A673 (cell line): Measurements from ENCODE around the gene WDR26.

ENCODE experiments used
- EZH2 ChIP-seq: fragments of 200-600 bp; sonication (generic); IDR thresholded peaks from 2 replicates; pipeline ENCODE4 v1.6.1; 2017; ENCODE audit warnings: borderline replicate concordance, low read depth, mild to moderate bottlenecking, mixed read lengths, antibody characterized with exemption, low read length; ENCODE audit not compliant: poor library complexity, severe bottlenecking
- TF ChIP-seq, protein P1 (sequence below): fragments of 300-800, 200-600 bp; sonication (generic); conservative IDR thresholded peaks from 2 replicates; pipeline ENCODE4 v1.5.1; 2017; ENCODE audit warnings: low read depth, mild to moderate bottlenecking, antibody characterized with exemption, low read length, moderate library complexity, mixed read lengths

DNA sequence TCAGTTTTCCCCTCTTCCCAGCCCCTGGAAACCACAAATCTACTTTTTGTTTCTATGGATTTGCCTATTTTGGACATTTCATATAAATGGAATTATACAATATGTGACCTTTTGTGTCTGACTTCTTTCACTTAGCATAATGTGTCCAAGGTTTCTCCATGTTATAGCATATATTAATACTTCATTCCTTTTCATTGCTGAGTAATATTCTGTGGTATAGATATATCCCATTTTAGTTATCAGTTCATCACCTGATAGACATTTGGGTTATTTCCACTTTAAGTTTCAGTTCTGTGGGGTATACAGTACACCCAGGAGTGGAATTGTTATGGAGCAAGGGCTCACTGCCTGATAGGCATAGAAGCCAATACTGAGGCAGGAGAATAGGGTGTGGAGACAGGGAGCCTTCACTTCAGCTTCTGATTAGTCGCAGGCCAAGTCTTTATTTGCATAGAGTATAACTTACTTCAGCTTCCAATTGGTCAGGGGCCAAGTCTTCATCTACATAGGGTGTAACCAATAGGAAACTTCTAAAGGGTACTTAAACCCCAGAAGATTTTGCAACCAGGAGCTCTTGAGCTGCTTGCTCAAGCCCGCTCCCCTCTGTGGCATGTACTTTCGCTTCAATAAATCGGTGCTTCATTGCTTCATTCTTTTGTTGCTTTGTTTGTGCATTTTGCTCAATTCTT, 96.3 kb downstream of the WDR26 start:
- TF ChIP-seq, protein P1, sequence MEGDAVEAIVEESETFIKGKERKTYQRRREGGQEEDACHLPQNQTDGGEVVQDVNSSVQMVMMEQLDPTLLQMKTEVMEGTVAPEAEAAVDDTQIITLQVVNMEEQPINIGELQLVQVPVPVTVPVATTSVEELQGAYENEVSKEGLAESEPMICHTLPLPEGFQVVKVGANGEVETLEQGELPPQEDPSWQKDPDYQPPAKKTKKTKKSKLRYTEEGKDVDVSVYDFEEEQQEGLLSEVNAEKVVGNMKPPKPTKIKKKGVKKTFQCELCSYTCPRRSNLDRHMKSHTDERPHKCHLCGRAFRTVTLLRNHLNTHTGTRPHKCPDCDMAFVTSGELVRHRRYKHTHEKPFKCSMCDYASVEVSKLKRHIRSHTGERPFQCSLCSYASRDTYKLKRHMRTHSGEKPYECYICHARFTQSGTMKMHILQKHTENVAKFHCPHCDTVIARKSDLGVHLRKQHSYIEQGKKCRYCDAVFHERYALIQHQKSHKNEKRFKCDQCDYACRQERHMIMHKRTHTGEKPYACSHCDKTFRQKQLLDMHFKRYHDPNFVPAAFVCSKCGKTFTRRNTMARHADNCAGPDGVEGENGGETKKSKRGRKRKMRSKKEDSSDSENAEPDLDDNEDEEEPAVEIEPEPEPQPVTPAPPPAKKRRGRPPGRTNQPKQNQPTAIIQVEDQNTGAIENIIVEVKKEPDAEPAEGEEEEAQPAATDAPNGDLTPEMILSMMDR: no peak
- no peak for TF ChIP-seq EZH2
